ENCODE results near the gene NTS. TPM values are rescaled to one million over a fixed set of nuclear protein-coding genes. Genes with fewer than 3 reads are reported as not detected.

NTS gene
- total RNA-seq, 1 experiment from 2014 or later = 5.1 TPM

DNA sequence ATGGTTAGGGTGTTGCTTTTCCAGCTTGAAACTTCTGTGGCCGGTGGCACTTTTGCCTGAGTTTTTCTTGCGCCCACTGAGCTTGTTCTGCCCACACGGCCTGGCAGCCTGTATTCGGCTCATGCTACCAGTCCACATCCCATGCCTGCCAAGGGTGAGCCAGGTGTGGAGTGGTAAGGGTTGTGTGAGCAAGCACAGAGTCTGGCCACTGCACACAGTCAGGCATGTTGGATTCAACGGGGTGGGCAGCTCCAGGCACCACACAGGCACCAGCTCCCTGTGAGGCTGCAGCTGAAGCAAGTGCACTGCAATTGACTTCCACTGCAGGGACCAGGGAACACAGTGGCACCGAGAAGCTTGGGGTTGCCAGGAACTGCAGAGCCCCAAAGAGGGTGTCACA, 18.8 kb upstream of the NTS start:
- Histone ChIP-seq H2BK120ac (ENCODE audit: low read depth, low read length, poor library complexity, severe bottlenecking) (no peak overlapping the region), H2AFZ (ENCODE audit: low read length) (no peak overlapping the region), H3K79me2 (ENCODE audit: insufficient read depth, low read length) (no peaks in the 10 kb centered on the region)

More for the DNA sequence above, 18.8 kb upstream of the NTS start:
- no peak overlapping the region for H4K8ac ChIP-seq (replicated peaks; ENCODE audit: insufficient read length, low read depth, low read length)
- no peaks in the 10 kb centered on the region for H3K27me3 ChIP-seq (ENCODE audit: insufficient read depth, low read length)
- no peak overlapping the region for H2AK5ac ChIP-seq (ENCODE audit: insufficient read length, low read length)
- H3K9me3 ChIP-seq (ENCODE audit: control insufficient read depth, low read depth, low read length) = no peaks in the 10 kb centered on the region
- H4K91ac ChIP-seq (ENCODE audit: insufficient read length, low read depth, low read length) = no peak overlapping the region
- H3K79me1 ChIP-seq (ENCODE audit: insufficient read depth, low read depth, low read length, poor library complexity, severe bottlenecking) = no peaks in the 10 kb centered on the region
- H4K20me1 ChIP-seq (ENCODE audit: control insufficient read depth, insufficient read depth, insufficient read length) = no peaks in the 10 kb centered on the region
- H3K27ac ChIP-seq (ENCODE audit: insufficient read length, low read depth, low read length) = no peak overlapping the region
- H3K23me2 ChIP-seq (ENCODE audit: insufficient read length, low read depth, low read length, poor library complexity, severe bottlenecking) = no peaks in the 10 kb centered on the region
- no peak overlapping the region for H4K5ac ChIP-seq (ENCODE audit: insufficient read length, low read depth, low read length)
- no peak for DNase-seq
- Mint-ChIP-seq H3K36me3 (ENCODE audit: insufficient read depth in 1 of 3, low read depth in 3 of 3) (peaks cover 0 to 8% (median 2%) of the 10 kb centered on the region in 3 experiments; a peak in 3 of 7 replicates), H3K4me1 (no peaks in the 10 kb centered on the region), H3K27me3 (ENCODE audit: low read depth) (no peaks in the 10 kb centered on the region; the same call in 1 of the 2 replicates), H3K9me3 (peaks cover 9% of the 10 kb centered on the region in 2 experiments; a peak in 4 of 5 replicates), H3K27ac (no peak overlapping the region), H3K4me3 (no peak overlapping the region)
- H3K4me2 ChIP-seq (ENCODE audit: insufficient read depth, insufficient read length, low read length) = no peak overlapping the region
- H2BK20ac ChIP-seq (ENCODE audit: low read depth, low read length, poor library complexity, severe bottlenecking) = no peak overlapping the region
- TF ChIP-seq, protein P1, sequence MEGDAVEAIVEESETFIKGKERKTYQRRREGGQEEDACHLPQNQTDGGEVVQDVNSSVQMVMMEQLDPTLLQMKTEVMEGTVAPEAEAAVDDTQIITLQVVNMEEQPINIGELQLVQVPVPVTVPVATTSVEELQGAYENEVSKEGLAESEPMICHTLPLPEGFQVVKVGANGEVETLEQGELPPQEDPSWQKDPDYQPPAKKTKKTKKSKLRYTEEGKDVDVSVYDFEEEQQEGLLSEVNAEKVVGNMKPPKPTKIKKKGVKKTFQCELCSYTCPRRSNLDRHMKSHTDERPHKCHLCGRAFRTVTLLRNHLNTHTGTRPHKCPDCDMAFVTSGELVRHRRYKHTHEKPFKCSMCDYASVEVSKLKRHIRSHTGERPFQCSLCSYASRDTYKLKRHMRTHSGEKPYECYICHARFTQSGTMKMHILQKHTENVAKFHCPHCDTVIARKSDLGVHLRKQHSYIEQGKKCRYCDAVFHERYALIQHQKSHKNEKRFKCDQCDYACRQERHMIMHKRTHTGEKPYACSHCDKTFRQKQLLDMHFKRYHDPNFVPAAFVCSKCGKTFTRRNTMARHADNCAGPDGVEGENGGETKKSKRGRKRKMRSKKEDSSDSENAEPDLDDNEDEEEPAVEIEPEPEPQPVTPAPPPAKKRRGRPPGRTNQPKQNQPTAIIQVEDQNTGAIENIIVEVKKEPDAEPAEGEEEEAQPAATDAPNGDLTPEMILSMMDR (conservative IDR thresholded peaks at IDR 0.05) = no peak
- no peak overlapping the region for H2BK15ac ChIP-seq (ENCODE audit: low read depth, low read length)
- WGBS (ENCODE audit: extremely low coverage, insufficient read length, low lambda C conversion rate) = no CpG with 5 or more reads among the region's 6 CpGs
- H3K56ac ChIP-seq (ENCODE audit: insufficient read length, low read depth, low read length) = no peak overlapping the region
- H3K4ac ChIP-seq (ENCODE audit: low read depth, low read length) = no peak overlapping the region
- H3K9ac ChIP-seq (ENCODE audit: extremely low read depth, insufficient read length, low read length) = no peak overlapping the region
- no peaks in the 10 kb centered on the region for H3K4me1 ChIP-seq (ENCODE audit: insufficient read depth, low read length)
- no peak overlapping the region for H2BK12ac ChIP-seq (ENCODE audit: insufficient read length, low read depth, low read length)
- H3T11ph ChIP-seq (ENCODE audit: low read length) = no peak overlapping the region
- H3K18ac ChIP-seq (ENCODE audit: insufficient read length, low read depth, low read length) = no peak overlapping the region
- no peak overlapping the region for H3K23ac ChIP-seq (ENCODE audit: insufficient read length, low read depth, low read length)
- H3K14ac ChIP-seq (ENCODE audit: insufficient read depth, low read length) = no peak overlapping the region; the same call in 1 of the 2 replicates
- no peak overlapping the region for H2BK5ac ChIP-seq (ENCODE audit: insufficient read length, low read length)
